ENCODE data around the gene CAMK2A.

Gene CAMK2A

DNA sequence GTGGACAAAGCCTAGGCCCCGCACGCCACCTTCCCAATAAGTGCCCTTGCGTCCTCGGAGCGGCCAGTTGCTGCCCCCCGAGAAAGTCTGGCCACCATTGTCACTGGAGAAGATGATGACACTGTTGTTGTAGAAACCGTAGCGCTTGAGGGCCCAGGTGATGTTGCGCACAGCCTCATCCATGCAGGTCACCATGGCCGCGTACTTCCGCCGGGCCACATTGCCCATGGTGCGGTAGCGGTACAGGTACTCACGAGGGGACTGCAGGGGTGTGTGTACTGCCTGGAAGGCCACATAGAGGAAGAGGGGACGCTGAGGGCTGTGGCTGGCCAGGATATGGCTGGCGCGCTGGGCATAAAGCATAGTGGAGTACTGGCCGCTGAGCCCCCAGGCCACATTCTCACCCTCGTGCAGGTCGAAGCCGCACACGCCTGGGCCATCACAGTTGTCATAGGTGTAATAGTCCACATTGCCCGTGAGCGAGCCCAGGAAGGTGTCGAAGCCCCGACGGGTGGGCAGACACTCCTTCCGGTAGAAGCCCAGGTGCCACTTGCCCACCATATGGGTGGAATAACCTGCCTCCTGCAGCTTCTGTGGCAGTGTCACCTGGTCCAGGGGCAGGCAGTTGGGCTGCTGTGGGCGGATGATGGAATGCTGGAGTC is 8.5 kb upstream of the CAMK2A start:
- Histone ChIP-seq H3K27me3 (replicated peaks; ENCODE audit: control insufficient read depth, insufficient read depth, low read length) (no peaks in the 10 kb centered on the region), H3K9me3 (ENCODE audit: control insufficient read depth, low read length) (no peaks in the 10 kb centered on the region), H3K36me3 (ENCODE audit: control insufficient read depth, insufficient read depth, low read length, severe bottlenecking) (no peaks in the 10 kb centered on the region), H3K4me3 (ENCODE audit: low read length) (no peak overlapping the region), H3K9ac (ENCODE audit: low read length) (no peak overlapping the region), H3K4me1 (ENCODE audit: control insufficient read depth, insufficient read depth, low read length) (peaks cover 43% of the 10 kb centered on the region)
- no peak for DNase-seq (ENCODE audit: low read depth)

- no peak for DNase-seq (ENCODE audit: low read depth)
- Histone ChIP-seq H3K9ac (ENCODE audit: low read length) (no peak overlapping the region), H3K27me3 (replicated peaks; ENCODE audit: control insufficient read depth, insufficient read depth, low read length) (no peaks in the 10 kb centered on the region), H3K9me3 (ENCODE audit: control insufficient read depth, low read length) (no peaks in the 10 kb centered on the region), H3K4me1 (ENCODE audit: control insufficient read depth, insufficient read depth, low read length) (peaks cover 37% of the 10 kb centered on the region), H3K4me3 (ENCODE audit: low read length) (no peak overlapping the region), H3K36me3 (ENCODE audit: control insufficient read depth, insufficient read depth, low read length, severe bottlenecking) (no peaks in the 10 kb centered on the region)
Observed at GRCh38 chr5:150297236-150297890, 7.8 kb upstream of the CAMK2A start.

- Histone ChIP-seq H3K9ac (ENCODE audit: low read length) (no peak overlapping the region), H3K9me3 (ENCODE audit: control insufficient read depth, low read length) (no peaks in the 10 kb centered on the region), H3K4me3 (ENCODE audit: low read length) (no peak overlapping the region), H3K27me3 (replicated peaks; ENCODE audit: control insufficient read depth, insufficient read depth, low read length) (no peaks in the 10 kb centered on the region), H3K4me1 (ENCODE audit: control insufficient read depth, insufficient read depth, low read length) (peaks cover 31% of the 10 kb centered on the region), H3K36me3 (ENCODE audit: control insufficient read depth, insufficient read depth, low read length, severe bottlenecking) (no peaks in the 10 kb centered on the region)
- DNase-seq (ENCODE audit: low read depth), result no peak
Observed at GRCh38 chr5:150296496-150296895, 6.9 kb upstream of the CAMK2A start.

DNA sequence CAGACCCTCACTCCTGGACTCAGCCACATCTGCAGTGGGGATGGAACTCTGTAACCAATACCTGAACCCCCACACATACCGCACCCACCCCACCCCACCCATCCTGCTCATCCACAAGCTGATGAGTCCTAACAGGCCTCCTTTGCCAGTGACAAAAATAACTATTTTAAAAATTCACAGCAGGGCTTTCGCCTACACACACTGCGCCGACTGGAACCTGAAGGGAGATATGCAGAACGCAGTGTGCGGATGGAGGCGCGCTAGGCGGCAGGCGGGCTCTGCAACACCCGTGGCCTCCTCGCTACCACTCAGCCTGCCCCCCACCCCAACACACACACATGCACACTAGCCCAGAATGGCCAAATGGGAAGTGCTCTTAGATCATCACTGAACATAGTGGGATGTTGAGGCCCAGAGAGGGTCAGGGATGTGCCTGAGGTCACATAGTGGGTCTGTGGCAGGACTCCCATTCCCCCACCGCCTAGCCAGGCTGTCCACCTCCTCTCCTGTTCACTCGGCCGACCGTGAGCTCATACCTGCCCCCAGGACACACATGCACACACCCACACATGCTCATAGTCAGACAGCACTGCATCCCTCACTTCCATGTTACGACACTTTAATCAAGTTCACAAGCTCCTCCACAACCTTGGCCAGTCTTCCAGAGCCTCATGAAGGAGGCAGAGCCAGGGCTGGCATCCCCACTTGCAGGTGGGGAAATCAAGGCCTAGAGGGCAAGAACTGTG is 6.3 kb upstream of the CAMK2A start:
- Histone ChIP-seq H3K9me3 (ENCODE audit: control insufficient read depth, low read length) (no peaks in the 10 kb centered on the region), H3K4me3 (ENCODE audit: low read length) (no peak overlapping the region), H3K4me1 (ENCODE audit: control insufficient read depth, insufficient read depth, low read length) (peaks cover 26% of the 10 kb centered on the region), H3K36me3 (ENCODE audit: control insufficient read depth, insufficient read depth, low read length, severe bottlenecking) (no peaks in the 10 kb centered on the region), H3K27me3 (replicated peaks; ENCODE audit: control insufficient read depth, insufficient read depth, low read length) (no peaks in the 10 kb centered on the region), H3K9ac (ENCODE audit: low read length) (no peak overlapping the region)
- no peak for DNase-seq (ENCODE audit: low read depth)

GRCh38 chr5:150295172-150295634 is 5.6 kb upstream of the CAMK2A start:
- H3K36me3 ChIP-seq (ENCODE audit: control insufficient read depth, insufficient read depth, low read length, severe bottlenecking), result no peaks in the 10 kb centered on the region
- DNase-seq (ENCODE audit: low read depth), result peak; percentile 77

DNA sequence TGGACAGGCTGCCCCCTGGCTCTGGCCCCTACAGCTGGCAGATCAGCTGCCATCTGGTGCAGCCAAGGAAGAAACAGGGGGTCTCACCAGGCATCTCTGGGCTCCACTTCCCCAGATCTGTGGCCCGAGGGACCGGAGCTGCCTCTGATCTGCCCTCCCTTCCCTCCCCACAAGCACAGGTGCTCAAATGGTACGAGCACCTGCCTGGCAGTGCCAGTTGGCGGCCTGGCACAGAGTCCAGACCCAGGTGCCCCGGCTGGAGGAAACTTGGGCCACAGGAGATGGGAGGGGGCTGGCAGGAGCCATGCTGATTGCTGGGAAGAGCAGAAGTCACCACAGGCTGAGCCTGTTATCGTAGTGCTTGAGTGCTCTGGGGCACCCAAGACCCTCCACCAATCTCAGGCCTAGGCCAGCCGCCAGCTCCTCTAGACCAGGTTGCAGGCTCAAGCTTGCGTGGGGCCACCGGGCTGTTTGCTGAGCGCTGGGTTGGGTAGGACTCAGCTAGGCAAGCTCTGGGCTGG is 5.0 kb upstream of the CAMK2A start:
- peaks cover 20% of the 10 kb centered on the region for H3K4me1 ChIP-seq (ENCODE audit: control insufficient read depth, insufficient read depth, low read length)
- DNase-seq (ENCODE audit: low read depth), result no peak
- H3K9me3 ChIP-seq (ENCODE audit: control insufficient read depth, low read length), result no peaks in the 10 kb centered on the region
- H3K4me3 ChIP-seq (ENCODE audit: low read length), result no peak overlapping the region
- H3K36me3 ChIP-seq (ENCODE audit: control insufficient read depth, insufficient read depth, low read length, severe bottlenecking), result no peaks in the 10 kb centered on the region
- H3K9ac ChIP-seq (ENCODE audit: low read length), result peak overlapping the region; percentile 9
- H3K27me3 ChIP-seq (replicated peaks; ENCODE audit: control insufficient read depth, insufficient read depth, low read length), result no peaks in the 10 kb centered on the region

More at GRCh38 chr5:150295172-150295634, 5.6 kb upstream of the CAMK2A start:
- H3K4me3 ChIP-seq (ENCODE audit: low read length), result no peak overlapping the region
- H3K4me1 ChIP-seq (ENCODE audit: control insufficient read depth, insufficient read depth, low read length), result peaks cover 26% of the 10 kb centered on the region
- H3K27me3 ChIP-seq (replicated peaks; ENCODE audit: control insufficient read depth, insufficient read depth, low read length), result no peaks in the 10 kb centered on the region
- peak overlapping the region; percentile 9 for H3K9ac ChIP-seq (ENCODE audit: low read length)
- no peaks in the 10 kb centered on the region for H3K9me3 ChIP-seq (ENCODE audit: control insufficient read depth, low read length)

- no peaks in the 10 kb centered on the region for H3K9me3 ChIP-seq (ENCODE audit: control insufficient read depth, low read length)
- no peaks in the 10 kb centered on the region for H3K36me3 ChIP-seq (ENCODE audit: control insufficient read depth, insufficient read depth, low read length, severe bottlenecking)
- no peaks in the 10 kb centered on the region for H3K27me3 ChIP-seq (replicated peaks; ENCODE audit: control insufficient read depth, insufficient read depth, low read length)
- H3K4me3 ChIP-seq (ENCODE audit: low read length), result no peak overlapping the region
- peaks cover 10% of the 10 kb centered on the region for H3K4me1 ChIP-seq (ENCODE audit: control insufficient read depth, insufficient read depth, low read length)
- DNase-seq (ENCODE audit: low read depth), result no peak
- no peak overlapping the region for H3K9ac ChIP-seq (ENCODE audit: low read length)
Observed at GRCh38 chr5:150293091-150293941, 3.7 kb upstream of the CAMK2A start.

GRCh38 chr5:150291388-150292385 is 2.1 kb upstream of the CAMK2A start:
- peaks cover 10% of the 10 kb centered on the region for H3K4me1 ChIP-seq (ENCODE audit: control insufficient read depth, insufficient read depth, low read length)
- H3K36me3 ChIP-seq (ENCODE audit: control insufficient read depth, insufficient read depth, low read length, severe bottlenecking), result no peaks in the 10 kb centered on the region
- no peak overlapping the region for H3K4me3 ChIP-seq (ENCODE audit: low read length)
- no peak for DNase-seq (ENCODE audit: low read depth)
- no peaks in the 10 kb centered on the region for H3K27me3 ChIP-seq (replicated peaks; ENCODE audit: control insufficient read depth, insufficient read depth, low read length)
- no peaks in the 10 kb centered on the region for H3K9me3 ChIP-seq (ENCODE audit: control insufficient read depth, low read length)
- no peak overlapping the region for H3K9ac ChIP-seq (ENCODE audit: low read length)

- DNase-seq (ENCODE audit: low read depth), result no peak
- no peaks in the 10 kb centered on the region for H3K4me1 ChIP-seq (ENCODE audit: control insufficient read depth, insufficient read depth, low read length)
- no peak overlapping the region for H3K9ac ChIP-seq (ENCODE audit: low read length)
- H3K36me3 ChIP-seq (ENCODE audit: control insufficient read depth, insufficient read depth, low read length, severe bottlenecking), result no peaks in the 10 kb centered on the region
- H3K27me3 ChIP-seq (replicated peaks; ENCODE audit: control insufficient read depth, insufficient read depth, low read length), result no peaks in the 10 kb centered on the region
- no peak overlapping the region for H3K4me3 ChIP-seq (ENCODE audit: low read length)
- H3K9me3 ChIP-seq (ENCODE audit: control insufficient read depth, low read length), result no peaks in the 10 kb centered on the region
Observed at GRCh38 chr5:150288791-150289190, 782 bp downstream of the CAMK2A start.

GRCh38 chr5:150288361-150288760 is 1.2 kb downstream of the CAMK2A start:
- Histone ChIP-seq H3K9me3 (ENCODE audit: control insufficient read depth, low read length) (no peaks in the 10 kb centered on the region), H3K27me3 (replicated peaks; ENCODE audit: control insufficient read depth, insufficient read depth, low read length) (no peaks in the 10 kb centered on the region), H3K4me3 (ENCODE audit: low read length) (no peak overlapping the region), H3K4me1 (ENCODE audit: control insufficient read depth, insufficient read depth, low read length) (no peaks in the 10 kb centered on the region), H3K36me3 (ENCODE audit: control insufficient read depth, insufficient read depth, low read length, severe bottlenecking) (no peaks in the 10 kb centered on the region), H3K9ac (ENCODE audit: low read length) (no peak overlapping the region)
- DNase-seq (ENCODE audit: low read depth), result no peak
